GM12878 (cell line): ENCODE data around the gene LCAT.

ENCODE experiments used
- CTCF ChIP-seq, 3 experiments: IDR thresholded peaks in 2 of 3; conservative IDR thresholded peaks in 1 of 3; 2 replicates each; pipeline ENCODE4 v1.5.1; 2011; ENCODE audit warnings: low read depth in 3 of 3, low read length in 3 of 3, mild to moderate bottlenecking in 3 of 3, control low read depth in 2 of 3, moderate library complexity in 2 of 3, inconsistent platforms in 1 of 3, mixed read lengths in 1 of 3; ENCODE audit not compliant: control insufficient read depth in 2 of 3, insufficient read depth in 1 of 3; ENCODE audit errors: extremely low read depth in 1 of 3
- JUNB ChIP-seq: IDR thresholded peaks from 2 replicates; pipeline ENCODE4 v1.6.1; 2016; ENCODE audit warnings: antibody characterized with exemption, mild to moderate bottlenecking
- POLR2A ChIP-seq: IDR thresholded peaks from 2 replicates; pipeline ENCODE4 v1.6.1; 2011; ENCODE audit warnings: low read depth, mild to moderate bottlenecking, low read length
- RAD21 ChIP-seq: IDR thresholded peaks from 2 replicates; pipeline ENCODE4 v1.6.1; 2011; ENCODE audit warnings: mild to moderate bottlenecking, low read depth, low read length, moderate library complexity; ENCODE audit not compliant: insufficient read depth
- RAD51 ChIP-seq: fragments of 450-650 bp; IDR thresholded peaks from 2 replicates; pipeline ENCODE4 v1.6.1; 2016; ENCODE audit warnings: moderate library complexity, mild to moderate bottlenecking, inconsistent platforms
- RFX5 ChIP-seq: IDR thresholded peaks from 2 replicates; pipeline ENCODE4 v1.6.1; 2011; ENCODE audit warnings: low read depth, low read length, improper control_type of control experiment
- SIN3A ChIP-seq: IDR thresholded peaks from 2 replicates; pipeline ENCODE4 v1.6.1; 2012; ENCODE audit warnings: low read depth, low read length, improper control_type of control experiment
- SP1 ChIP-seq: IDR thresholded peaks from one replicate; pipeline ENCODE4 v1.6.1; 2011; ENCODE audit warnings: low read depth, low read length
- SREBF2 ChIP-seq: IDR thresholded peaks from 2 replicates; pipeline ENCODE4 v1.6.1; 2012; ENCODE audit warnings: mild to moderate bottlenecking, low read length
- ZNF384 ChIP-seq: IDR thresholded peaks from 2 replicates; pipeline ENCODE4 v1.6.1; 2012; ENCODE audit warnings: low read depth, mild to moderate bottlenecking, low read length, improper control_type of control experiment, borderline replicate concordance
- TF ChIP-seq, protein P1 (sequence below): IDR thresholded peaks from 2 replicates; pipeline ENCODE4 v1.6.1; 2011; ENCODE audit warnings: borderline replicate concordance, low read depth, mild to moderate bottlenecking, moderate library complexity, mixed read lengths, low read length; ENCODE audit not compliant: insufficient read depth; ENCODE audit errors: extremely low read length
- TF ChIP-seq, protein P2 (sequence below): fragments of 450-650 bp; IDR thresholded peaks from 2 replicates; pipeline ENCODE4 v1.6.1; 2016; ENCODE audit warnings: mild to moderate bottlenecking

GRCh38 chr16:67982011-67982696 is 38.2 kb upstream of the LCAT start:
- TF ChIP-seq RFX5: no peak
- TF ChIP-seq, protein P1, sequence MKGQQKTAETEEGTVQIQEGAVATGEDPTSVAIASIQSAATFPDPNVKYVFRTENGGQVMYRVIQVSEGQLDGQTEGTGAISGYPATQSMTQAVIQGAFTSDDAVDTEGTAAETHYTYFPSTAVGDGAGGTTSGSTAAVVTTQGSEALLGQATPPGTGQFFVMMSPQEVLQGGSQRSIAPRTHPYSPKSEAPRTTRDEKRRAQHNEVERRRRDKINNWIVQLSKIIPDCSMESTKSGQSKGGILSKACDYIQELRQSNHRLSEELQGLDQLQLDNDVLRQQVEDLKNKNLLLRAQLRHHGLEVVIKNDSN: no peak
- no peak for TF ChIP-seq ZNF384
- TF ChIP-seq POLR2A: no peak
- no peak for TF ChIP-seq CTCF (IDR thresholded peaks at IDR 0.05 in 2 of 3, conservative IDR thresholded peaks at IDR 0.05 in 1 of 3; ENCODE audit: control insufficient read depth in 2 of 3, extremely low read depth in 1 of 3, insufficient read depth in 1 of 3, low read depth in 3 of 3, low read length in 3 of 3)
- no peak for TF ChIP-seq RAD51
- no peak for TF ChIP-seq SREBF2
- TF ChIP-seq SP1: no peak
- TF ChIP-seq, protein P2, sequence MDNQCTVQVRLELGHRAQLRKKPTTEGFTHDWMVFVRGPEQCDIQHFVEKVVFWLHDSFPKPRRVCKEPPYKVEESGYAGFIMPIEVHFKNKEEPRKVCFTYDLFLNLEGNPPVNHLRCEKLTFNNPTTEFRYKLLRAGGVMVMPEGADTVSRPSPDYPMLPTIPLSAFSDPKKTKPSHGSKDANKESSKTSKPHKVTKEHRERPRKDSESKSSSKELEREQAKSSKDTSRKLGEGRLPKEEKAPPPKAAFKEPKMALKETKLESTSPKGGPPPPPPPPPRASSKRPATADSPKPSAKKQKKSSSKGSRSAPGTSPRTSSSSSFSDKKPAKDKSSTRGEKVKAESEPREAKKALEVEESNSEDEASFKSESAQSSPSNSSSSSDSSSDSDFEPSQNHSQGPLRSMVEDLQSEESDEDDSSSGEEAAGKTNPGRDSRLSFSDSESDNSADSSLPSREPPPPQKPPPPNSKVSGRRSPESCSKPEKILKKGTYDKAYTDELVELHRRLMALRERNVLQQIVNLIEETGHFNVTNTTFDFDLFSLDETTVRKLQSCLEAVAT: no peak
- no peak for TF ChIP-seq SIN3A
- TF ChIP-seq RAD21: no peak
- TF ChIP-seq JUNB: no peak
